Activated T-cell treated with anti-CD3 and anti-CD28 coated beads for 1 hour (primary cell): Measurements from ENCODE around the gene TSPAN4.
A peak's percentile ranks its signal among the peaks of the same experiment; 100 is the strongest.

Experiments
- DNase-seq: peaks from one replicate; pipeline ENCODE4 v3.0.0-alpha.2; 2020; ENCODE audit warnings: low read depth

The TSPAN4 gene

GRCh38 chr11:911031-911889, 68.6 kb downstream of the TSPAN4 start:
- DNase-seq: peak; percentile 9

GRCh38 chr11:911890-912219, 69.2 kb downstream of the TSPAN4 start:
- DNase-seq: no peak

GRCh38 chr11:912266-912665, 69.6 kb downstream of the TSPAN4 start:
- no peak for DNase-seq

GRCh38 chr11:913043-913442, 70.4 kb downstream of the TSPAN4 start:
- DNase-seq: no peak

- DNase-seq: no peak
Measured at GRCh38 chr11:914204-914603, 71.6 kb downstream of the TSPAN4 start.

- DNase-seq: no peak
Measured at GRCh38 chr11:914747-915501, 72.3 kb downstream of the TSPAN4 start.
